Thyroid gland (tissue), 4 donors: ENCODE results near the gene FBXO31.

Experiments used
- POLR2A ChIP-seq, 2 donors: fragments of 450-650 bp; IDR thresholded peaks; one replicate each; pipeline ENCODE4 v1.6.1; 2017; ENCODE audit warnings: antibody characterized with exemption in 2 of 2, mild to moderate bottlenecking in 2 of 2, moderate library complexity in 1 of 2
- TF ChIP-seq, protein P1 (sequence below), 6 experiments: fragments of 200-600 bp in 3 of 6; fragments of 450-650 bp in 3 of 6; sonication (generic) in 3 of 6; IDR thresholded peaks; one replicate each; pipeline ENCODE4 v1.5.1; 2016 to 2019; ENCODE audit warnings: antibody characterized with exemption in 6 of 6, mild to moderate bottlenecking in 2 of 6, inconsistent platforms in 1 of 6, moderate library complexity in 1 of 6

DNA sequence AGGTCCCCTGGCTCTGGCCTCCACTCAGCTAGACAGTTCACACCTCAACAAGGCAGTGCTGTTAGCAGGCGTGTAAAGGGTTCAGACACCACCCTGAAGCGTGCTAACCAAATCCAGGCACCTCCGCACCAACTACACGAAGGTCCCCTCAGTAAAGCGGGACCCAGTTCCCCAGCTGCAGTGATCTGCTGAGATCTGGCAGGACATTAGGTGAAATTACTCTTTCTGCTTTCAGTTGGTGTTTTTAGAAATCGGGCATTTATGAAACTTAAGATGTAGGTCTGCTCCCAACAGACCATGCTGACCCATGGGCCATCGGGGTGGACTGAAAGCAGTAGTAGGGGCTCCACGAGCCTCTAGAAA is 27.1 kb downstream of the FBXO31 start:
- TF ChIP-seq, protein P1, sequence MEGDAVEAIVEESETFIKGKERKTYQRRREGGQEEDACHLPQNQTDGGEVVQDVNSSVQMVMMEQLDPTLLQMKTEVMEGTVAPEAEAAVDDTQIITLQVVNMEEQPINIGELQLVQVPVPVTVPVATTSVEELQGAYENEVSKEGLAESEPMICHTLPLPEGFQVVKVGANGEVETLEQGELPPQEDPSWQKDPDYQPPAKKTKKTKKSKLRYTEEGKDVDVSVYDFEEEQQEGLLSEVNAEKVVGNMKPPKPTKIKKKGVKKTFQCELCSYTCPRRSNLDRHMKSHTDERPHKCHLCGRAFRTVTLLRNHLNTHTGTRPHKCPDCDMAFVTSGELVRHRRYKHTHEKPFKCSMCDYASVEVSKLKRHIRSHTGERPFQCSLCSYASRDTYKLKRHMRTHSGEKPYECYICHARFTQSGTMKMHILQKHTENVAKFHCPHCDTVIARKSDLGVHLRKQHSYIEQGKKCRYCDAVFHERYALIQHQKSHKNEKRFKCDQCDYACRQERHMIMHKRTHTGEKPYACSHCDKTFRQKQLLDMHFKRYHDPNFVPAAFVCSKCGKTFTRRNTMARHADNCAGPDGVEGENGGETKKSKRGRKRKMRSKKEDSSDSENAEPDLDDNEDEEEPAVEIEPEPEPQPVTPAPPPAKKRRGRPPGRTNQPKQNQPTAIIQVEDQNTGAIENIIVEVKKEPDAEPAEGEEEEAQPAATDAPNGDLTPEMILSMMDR (IDR thresholded peaks at IDR 0.05), result no peak
- no peak for TF ChIP-seq POLR2A (IDR thresholded peaks at IDR 0.05)
